ENCODE data around the gene GRAMD2B.

- TF ChIP-seq, protein P1, sequence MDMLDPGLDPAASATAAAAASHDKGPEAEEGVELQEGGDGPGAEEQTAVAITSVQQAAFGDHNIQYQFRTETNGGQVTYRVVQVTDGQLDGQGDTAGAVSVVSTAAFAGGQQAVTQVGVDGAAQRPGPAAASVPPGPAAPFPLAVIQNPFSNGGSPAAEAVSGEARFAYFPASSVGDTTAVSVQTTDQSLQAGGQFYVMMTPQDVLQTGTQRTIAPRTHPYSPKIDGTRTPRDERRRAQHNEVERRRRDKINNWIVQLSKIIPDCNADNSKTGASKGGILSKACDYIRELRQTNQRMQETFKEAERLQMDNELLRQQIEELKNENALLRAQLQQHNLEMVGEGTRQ (IDR thresholded peaks at IDR 0.05; ENCODE audit: low read length) = no peak
- TF ChIP-seq, protein P2, sequence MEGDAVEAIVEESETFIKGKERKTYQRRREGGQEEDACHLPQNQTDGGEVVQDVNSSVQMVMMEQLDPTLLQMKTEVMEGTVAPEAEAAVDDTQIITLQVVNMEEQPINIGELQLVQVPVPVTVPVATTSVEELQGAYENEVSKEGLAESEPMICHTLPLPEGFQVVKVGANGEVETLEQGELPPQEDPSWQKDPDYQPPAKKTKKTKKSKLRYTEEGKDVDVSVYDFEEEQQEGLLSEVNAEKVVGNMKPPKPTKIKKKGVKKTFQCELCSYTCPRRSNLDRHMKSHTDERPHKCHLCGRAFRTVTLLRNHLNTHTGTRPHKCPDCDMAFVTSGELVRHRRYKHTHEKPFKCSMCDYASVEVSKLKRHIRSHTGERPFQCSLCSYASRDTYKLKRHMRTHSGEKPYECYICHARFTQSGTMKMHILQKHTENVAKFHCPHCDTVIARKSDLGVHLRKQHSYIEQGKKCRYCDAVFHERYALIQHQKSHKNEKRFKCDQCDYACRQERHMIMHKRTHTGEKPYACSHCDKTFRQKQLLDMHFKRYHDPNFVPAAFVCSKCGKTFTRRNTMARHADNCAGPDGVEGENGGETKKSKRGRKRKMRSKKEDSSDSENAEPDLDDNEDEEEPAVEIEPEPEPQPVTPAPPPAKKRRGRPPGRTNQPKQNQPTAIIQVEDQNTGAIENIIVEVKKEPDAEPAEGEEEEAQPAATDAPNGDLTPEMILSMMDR (IDR thresholded peaks at IDR 0.05; ENCODE audit: control extremely low read depth in 1 of 3, insufficient read depth in 1 of 3, low read depth in 1 of 3, low read length in 3 of 3) = no peak
- TF ChIP-seq NANOG (IDR thresholded peaks at IDR 0.05; ENCODE audit: insufficient read depth, low read depth, low read length, poor library complexity, severe bottlenecking) (no peak), POLR2A (IDR thresholded peaks at IDR 0.05; ENCODE audit: control extremely low read depth in 1 of 2, low read depth in 2 of 2, low read length in 2 of 2) (no peak), YY1 (IDR thresholded peaks at IDR 0.05; ENCODE audit: low read depth, low read length) (no peak), NRF1 (IDR thresholded peaks at IDR 0.05; ENCODE audit: low read depth, low read length) (no peak), SIRT6 (IDR thresholded peaks at IDR 0.05; ENCODE audit: low read length) (no peak)
- TF ChIP-seq, protein P3, sequence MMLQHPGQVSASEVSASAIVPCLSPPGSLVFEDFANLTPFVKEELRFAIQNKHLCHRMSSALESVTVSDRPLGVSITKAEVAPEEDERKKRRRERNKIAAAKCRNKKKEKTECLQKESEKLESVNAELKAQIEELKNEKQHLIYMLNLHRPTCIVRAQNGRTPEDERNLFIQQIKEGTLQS (IDR thresholded peaks at IDR 0.05; ENCODE audit: insufficient read depth, low read depth, low read length) = no peak
Observed at GRCh38 chr5:126514131-126514557, 90.9 kb downstream of the GRAMD2B start.

Measured in H1 (cell line).